HG03439 (cell line): ENCODE measurements around the gene MRPL46.
"Not testable (repeated sequence)": the region's sequence is repeated elsewhere in the genome, so short reads cannot be mapped to it uniquely, and the experiment has no call there.

ENCODE experiments used
- ATAC-seq: cut with Tn5 transposase; IDR thresholded peaks from one replicate; pipeline ENCODE4 v1.9.1; 2021; ENCODE audit warnings: mild to moderate bottlenecking, moderate library complexity; ENCODE audit not compliant: unreplicated experiment

Gene MRPL46

GRCh38 chr15:88479169-88479568, 12.0 kb upstream of the MRPL46 start:
- ATAC-seq: no peak

DNA sequence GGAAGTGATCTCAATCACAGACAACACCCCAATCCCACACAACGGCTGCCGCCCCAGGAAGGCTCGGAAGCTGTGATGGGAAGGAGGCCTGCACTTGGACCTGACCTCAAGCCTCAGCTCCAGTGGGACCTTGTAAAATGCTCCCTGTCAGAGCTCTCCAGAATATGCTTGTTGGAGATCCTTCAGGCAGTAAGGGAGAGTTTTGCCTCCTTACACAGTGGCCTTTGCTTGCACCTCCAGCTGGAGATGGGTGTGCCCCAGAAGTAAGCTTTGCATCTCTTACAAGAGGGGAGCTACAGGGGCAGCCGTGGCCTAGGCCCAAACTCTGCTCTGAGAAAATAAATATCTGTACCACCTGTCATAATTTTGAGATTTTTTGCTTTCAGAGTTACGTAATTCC, 10.7 kb upstream of the MRPL46 start:
- ATAC-seq: no peak

DNA sequence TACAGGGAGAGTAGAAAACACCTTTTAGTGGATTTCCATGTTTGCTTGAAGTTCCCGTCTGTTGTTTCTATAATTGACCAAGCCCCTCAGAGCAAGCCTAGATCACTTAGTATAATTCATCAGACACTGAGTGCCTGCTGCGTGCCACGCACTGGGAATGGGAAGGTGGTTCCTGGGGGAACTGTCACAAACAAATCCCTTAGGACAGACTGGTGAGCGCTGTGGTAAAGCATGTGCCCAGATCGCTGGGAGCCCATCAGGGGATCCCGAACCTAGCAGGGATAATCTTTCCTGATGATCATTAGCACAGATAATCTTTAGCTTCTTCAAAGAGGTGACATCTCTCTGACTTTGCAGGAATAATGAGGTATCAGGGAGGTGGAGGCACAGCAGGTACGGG, 9.9 kb upstream of the MRPL46 start:
- ATAC-seq: no peak

DNA sequence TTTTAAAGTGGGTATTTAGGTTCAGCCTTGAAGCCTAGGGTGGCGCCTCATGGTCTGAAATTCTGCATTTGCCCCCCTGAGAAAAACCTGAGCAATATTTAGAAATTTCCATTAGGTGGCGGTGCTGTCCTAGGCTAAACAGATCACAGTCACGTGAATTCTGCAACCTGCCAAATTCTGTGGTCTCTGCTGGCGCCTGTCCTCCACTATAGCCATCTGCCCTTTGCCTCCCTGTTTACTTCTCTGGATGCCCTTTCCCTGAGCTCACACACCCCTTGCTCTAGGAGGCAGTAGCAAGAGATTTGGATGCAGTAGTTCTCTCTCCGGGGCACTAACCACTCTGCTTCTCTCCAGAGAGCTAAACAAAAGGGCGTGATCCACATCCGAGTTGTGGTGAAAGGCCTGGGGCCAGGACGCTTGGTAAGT, 9.5 kb upstream of the MRPL46 start:
- no peak for ATAC-seq

DNA sequence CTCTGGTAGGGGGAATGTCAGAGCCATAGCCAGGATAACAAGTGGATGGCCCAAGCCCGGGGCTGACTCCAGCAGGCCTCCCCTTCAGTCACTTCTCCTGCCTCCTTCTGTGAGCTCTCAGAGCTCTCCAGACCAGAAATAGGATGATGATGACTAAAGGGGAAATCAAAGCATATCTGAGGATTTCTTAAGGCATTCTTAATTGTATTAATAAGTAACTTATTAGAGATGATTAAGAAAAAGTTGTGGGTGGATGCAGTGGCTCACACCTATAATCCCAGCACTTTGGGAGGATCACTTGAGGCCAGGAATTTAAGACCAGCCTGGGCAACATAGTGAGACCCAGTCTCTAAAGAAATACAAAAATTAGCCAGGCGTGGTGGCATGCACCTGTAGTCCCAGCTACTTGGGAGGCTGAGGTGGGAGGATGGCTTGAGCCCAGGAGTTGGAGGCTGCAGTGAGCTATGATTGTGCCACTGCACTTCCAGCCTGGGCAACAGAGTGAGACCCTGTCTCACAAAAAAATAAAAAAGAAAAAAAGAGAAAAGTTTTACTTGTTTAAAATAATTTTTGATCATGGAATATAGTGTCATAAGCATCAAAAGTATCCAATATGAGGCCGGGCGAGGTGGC, 6.6 kb upstream of the MRPL46 start:
- not testable (repeated sequence) for ATAC-seq

GRCh38 chr15:88472225-88472624, 5.0 kb upstream of the MRPL46 start:
- ATAC-seq: no peak

- ATAC-seq: no peak
Observed at GRCh38 chr15:88470625-88471372, 3.6 kb upstream of the MRPL46 start.

- no peak for ATAC-seq
Observed at GRCh38 chr15:88469321-88469720, 2.1 kb upstream of the MRPL46 start.

DNA sequence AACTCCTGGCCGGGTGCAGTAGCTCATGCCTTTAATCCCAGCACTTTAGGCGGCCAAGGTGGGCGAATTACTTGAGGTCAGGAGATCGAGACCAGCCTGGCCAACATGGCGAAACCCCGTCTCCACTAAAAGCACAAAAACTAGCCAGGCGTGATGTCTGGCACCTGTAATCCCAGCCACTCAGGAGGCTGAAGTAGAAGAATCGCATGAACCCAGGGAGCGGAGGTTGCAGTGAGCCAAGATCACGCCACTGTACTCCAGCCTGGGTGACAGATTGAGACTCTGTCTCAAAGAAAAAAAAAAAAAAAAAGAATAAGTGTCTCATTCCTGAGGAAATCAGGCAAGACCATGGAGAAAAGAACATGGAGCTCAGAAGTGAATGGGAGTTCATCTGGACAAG, 1.5 kb upstream of the MRPL46 start:
- not testable (repeated sequence) for ATAC-seq

DNA sequence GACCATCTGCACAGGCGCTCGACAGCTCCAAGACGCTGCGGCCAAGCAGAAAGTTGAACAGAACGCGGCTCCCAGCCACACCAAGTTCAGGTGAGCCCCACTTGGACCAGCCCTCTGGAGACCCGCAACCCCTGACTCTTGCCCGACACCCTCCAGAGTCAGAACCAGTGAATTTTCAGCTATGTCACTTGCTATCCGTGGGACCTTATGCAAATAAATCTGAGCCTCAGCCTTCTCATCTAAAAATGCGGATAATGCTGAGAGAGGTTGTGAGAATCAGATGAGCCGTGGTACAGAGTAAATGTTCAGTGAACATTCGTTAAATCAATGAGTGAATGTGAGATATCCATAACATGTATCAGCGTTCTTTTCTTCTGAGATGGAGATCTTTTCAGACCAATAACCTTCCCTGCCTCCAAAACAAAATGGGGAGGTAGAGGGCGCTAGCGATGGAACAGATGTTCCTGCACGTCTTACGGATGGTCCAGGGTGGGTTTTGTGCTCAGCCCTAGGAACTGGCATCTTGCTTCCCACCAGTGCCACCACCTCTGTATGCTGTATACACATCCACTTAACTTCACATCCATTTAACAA, 844 bp upstream of the MRPL46 start:
- peak; percentile 21 for ATAC-seq

DNA sequence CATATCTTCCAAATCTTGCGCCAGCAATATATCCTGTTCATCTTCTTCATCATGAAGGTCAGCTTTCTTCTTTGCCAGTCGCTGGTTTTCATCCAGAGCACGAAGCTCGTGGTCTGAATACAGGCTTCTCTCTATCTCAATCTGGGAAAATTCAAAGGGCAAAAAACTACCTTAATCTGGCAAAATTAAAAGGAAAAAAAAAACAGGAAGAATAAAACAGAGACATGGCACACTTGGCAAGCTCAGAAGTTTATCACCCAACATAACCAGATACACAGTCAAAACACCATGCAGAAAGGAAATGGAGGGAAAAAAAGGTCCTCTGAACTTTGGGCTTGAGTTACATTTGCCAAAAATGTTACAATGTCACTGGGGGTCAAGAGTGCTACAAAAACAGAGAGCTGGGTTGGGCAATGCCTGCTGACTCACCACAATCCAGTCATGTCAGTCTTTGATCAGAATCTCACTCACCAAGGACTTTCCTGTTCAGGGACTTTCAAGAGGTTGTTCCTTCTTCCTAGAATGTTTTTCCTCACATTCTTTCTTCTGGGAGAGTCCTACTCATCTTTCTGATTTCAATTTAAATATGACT, 1.5 kb downstream of the MRPL46 start:
- no peak for ATAC-seq

GRCh38 chr15:88463870-88464532, 3.2 kb downstream of the MRPL46 start:
- ATAC-seq: no peak

DNA sequence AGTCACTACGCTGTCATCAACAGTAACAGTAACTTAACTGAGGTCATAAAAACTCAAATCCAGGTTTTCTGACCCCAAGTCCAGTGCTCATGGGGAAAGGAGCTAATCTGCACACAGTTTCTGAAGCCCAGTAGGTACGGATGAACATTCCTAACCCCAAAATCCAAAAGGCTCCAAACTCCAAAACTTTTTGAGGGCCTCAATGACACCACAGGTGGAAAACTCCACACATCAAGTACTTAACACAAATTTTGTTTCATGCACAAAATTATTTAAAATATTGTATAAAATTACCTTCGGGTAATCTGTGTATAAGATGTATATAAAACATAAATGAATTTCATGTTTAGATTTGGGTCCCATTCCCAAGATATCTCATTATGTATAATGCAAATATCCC, 10.5 kb downstream of the MRPL46 start:
- ATAC-seq: no peak

DNA sequence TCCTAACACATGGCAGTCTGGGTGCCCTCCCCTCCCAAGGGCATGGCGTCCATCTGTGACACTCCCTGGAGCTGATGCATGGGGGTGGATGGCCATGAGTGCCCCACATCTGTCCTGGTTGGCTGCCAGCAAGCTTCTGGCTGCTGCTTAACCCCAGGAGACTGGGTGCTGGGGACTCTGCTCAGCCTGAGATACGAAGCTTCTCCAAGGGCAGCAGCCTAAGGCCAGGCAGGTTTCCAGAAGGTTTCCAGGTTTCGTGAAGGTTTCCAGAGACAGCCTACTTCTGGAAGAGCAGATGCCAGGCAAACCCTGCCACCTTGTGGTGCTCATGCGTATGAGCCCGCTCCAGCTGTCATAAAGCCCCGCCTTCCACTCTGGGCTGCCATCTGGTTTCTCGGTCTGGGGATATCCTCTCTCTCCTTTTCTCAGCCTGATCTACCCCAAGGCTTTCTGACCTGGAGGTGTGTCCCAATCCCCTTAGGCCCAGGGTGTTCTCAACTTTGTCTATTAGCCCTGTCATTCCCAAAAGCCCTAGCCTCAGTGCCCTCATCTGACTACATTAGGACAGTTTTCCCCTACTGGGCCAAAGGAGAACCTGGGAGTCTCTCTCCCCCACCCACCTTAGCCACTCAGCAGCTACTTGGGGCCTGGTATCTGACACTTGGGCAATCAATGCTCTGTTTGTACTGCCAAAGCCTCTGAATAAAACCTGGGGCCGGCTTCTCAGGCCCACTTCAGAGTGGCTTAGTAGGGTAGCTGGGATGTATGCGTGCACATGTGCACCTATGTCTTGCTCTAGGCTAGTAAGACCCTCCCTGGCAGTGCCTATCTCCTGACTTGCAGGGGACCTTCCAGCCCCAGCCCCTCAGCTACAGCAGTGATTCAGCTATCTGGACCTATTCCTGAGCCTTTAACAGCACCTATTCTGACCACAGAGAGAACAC, 12.0 kb downstream of the MRPL46 start:
- ATAC-seq: peak; percentile 80

DNA sequence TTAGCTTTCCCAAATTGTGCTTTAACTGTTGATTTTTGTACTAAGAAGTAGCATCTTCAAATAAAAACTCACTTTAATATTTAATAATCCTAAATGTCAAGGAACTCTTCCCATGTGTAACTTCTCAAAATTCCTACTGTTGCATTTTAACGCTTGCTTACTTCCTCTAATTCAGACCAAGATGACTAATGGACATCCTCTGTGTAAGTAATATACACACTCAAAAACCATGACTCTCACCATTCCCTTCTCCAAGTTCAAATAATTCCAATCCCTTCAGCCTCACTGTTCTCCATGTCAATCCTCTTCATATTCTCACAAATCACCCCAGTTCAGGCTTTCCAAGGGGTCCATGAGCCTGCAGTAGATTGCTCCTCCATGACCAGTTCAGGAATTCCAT, 13.0 kb downstream of the MRPL46 start:
- ATAC-seq: no peak

- ATAC-seq: no peak
Observed at GRCh38 chr15:88453651-88454050, 13.5 kb downstream of the MRPL46 start.

GRCh38 chr15:88450125-88450798, 16.9 kb downstream of the MRPL46 start:
- peak; percentile 54 for ATAC-seq

GRCh38 chr15:88449581-88449980, 17.6 kb downstream of the MRPL46 start:
- no peak for ATAC-seq

GRCh38 chr15:88448991-88449461, 18.2 kb downstream of the MRPL46 start:
- no peak for ATAC-seq

DNA sequence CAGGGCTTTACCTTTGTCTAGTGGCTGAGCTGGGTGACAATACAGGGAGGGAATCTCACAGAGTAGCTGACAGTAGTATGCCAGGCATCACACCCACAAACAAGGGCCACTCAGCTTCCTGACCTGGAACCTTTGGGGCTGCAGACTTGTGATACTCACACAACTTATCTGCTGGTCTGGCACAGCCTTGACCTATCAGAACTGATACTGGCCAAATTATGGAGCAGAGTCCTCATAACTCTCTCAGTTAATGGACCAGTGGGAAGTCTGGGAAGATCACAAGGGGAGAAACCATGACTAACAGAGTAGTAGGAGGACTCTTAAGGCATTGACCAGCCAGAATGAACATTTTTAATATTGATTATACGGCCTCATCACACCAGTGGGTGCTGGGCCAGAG, 19.4 kb downstream of the MRPL46 start:
- no peak for ATAC-seq
